AG08395 (cell line): ENCODE data around the gene DPPA5.
A peak's percentile ranks its signal among the peaks of the same experiment; 100 is the strongest.
"Not testable (repeated sequence)": the region's sequence is repeated elsewhere in the genome, so short reads cannot be mapped to it uniquely, and the experiment has no call there.

Experiments
- DNase-seq: peaks from one replicate; pipeline ENCODE4 v3.0.0; 2012; ENCODE audit warnings: mixed read lengths, low spot score

Gene DPPA5

GRCh38 chr6:73353636-73354593, at the start of gene DPPA5:
DPPA5 (minus strand) TSS chr6:73354276; CDS start chr6:73354225, 51 bp downstream.
- DNase-seq: no peak

- no peak for DNase-seq
These were observed 46.6 kb upstream of the DPPA5 start for GRCh38 chr6:73400656-73401055.

- DNase-seq: no peak
These were observed 41.8 kb upstream of the DPPA5 start for GRCh38 chr6:73395875-73396274.

- DNase-seq: peak; percentile 6
These were observed 40.7 kb upstream of the DPPA5 start, which contains the start of gene DDX43 for GRCh38 chr6:73394577-73395354. DDX43 (plus strand) TSS chr6:73394828; CDS start chr6:73394906, 78 bp downstream.

GRCh38 chr6:73393278-73393677, 39.2 kb upstream of the DPPA5 start:
- DNase-seq: no peak

GRCh38 chr6:73392188-73392587, 38.1 kb upstream of the DPPA5 start:
- DNase-seq: not testable (repeated sequence)

- DNase-seq: no peak
These were observed 37.6 kb upstream of the DPPA5 start for GRCh38 chr6:73391675-73392074.

GRCh38 chr6:73389854-73390253, 35.8 kb upstream of the DPPA5 start:
- DNase-seq: no peak

- DNase-seq: peak; percentile 78
These were observed 34.9 kb upstream of the DPPA5 start for GRCh38 chr6:73388800-73389512.

GRCh38 chr6:73388433-73388799, 34.3 kb upstream of the DPPA5 start:
- DNase-seq: no peak

- DNase-seq: no peak
These were observed 28.5 kb upstream of the DPPA5 start for GRCh38 chr6:73382462-73383113.

- not testable (repeated sequence) for DNase-seq
These were observed 27.5 kb upstream of the DPPA5 start for GRCh38 chr6:73381531-73381930.

- DNase-seq: no peak
These were observed 23.1 kb upstream of the DPPA5 start for GRCh38 chr6:73377225-73377624.

- no peak for DNase-seq
These were observed 21.1 kb upstream of the DPPA5 start for GRCh38 chr6:73375216-73375615.

- DNase-seq: no peak
These were observed 18.4 kb upstream of the DPPA5 start for GRCh38 chr6:73372516-73372915.

GRCh38 chr6:73371984-73372383, 17.9 kb upstream of the DPPA5 start:
- no peak for DNase-seq

- no peak for DNase-seq
These were observed 15.5 kb upstream of the DPPA5 start, which contains the start of gene OOEP for GRCh38 chr6:73369563-73369962. OOEP (minus strand) TSS chr6:73369897; CDS start chr6:73369792, 105 bp downstream.

- DNase-seq: no peak
These were observed 15.1 kb upstream of the DPPA5 start for GRCh38 chr6:73369157-73369556.

- DNase-seq: no peak
These were observed 14.6 kb upstream of the DPPA5 start for GRCh38 chr6:73368675-73369074.

- DNase-seq: no peak
These were observed 13.8 kb upstream of the DPPA5 start for GRCh38 chr6:73367761-73368355.

- no peak for DNase-seq
These were observed 10.5 kb upstream of the DPPA5 start for GRCh38 chr6:73364549-73364948.
